ENCODE measurements around the gene MKNK2. TPM values are rescaled to one million over a fixed set of nuclear protein-coding genes. Genes with fewer than 3 reads are reported as not detected.
A peak's percentile ranks its signal among the peaks of the same experiment; 100 is the strongest.

MKNK2 gene
- polyA plus RNA-seq, 1 of the 3 experiments (the other 2 are of a cell fraction), result 65.4 TPM

GRCh38 chr19:2015608-2015950 lies 35.5 kb downstream of the MKNK2 start, which contains the start of gene BTBD2:
Gene BTBD2, minus strand, starts transcription at chr19:2015714. Its CDS starts 11 bp downstream, at chr19:2015703.
- no peaks in the 10 kb centered on the region for H3K9me3 ChIP-seq
- peak within 1 kb of the TSS; percentile 60 to 64 for H3K4me3 ChIP-seq (ENCODE audit: low read depth in 2 of 2, low read length in 1 of 2)
- peak within 1 kb of the TSS; percentile 94 for H3K4me2 ChIP-seq
- H3K9me2 ChIP-seq, result no peaks in the 10 kb centered on the region
- peak within 1 kb of the TSS; percentile 88; the same call in 1 of the 2 replicates for H2AFZ ChIP-seq (ENCODE audit: low read depth)
- H3K27me3 ChIP-seq (ENCODE audit: insufficient read depth), result no peaks in the 10 kb centered on the region
- peak; percentile 92 for DNase-seq
- under 1% methylated on average over 20 of the region's 20 CpGs for WGBS (ENCODE audit: low lambda C conversion rate)
- H3K36me3 ChIP-seq (replicated peaks in 1 of 2; ENCODE audit: control insufficient read depth in 1 of 2, insufficient read depth in 2 of 2, low read length in 1 of 2), result no peaks in the 10 kb centered on the region
- peak within 1 kb of the TSS; percentile 48 to 89; a peak in 3 of 4 replicates for H3K27ac ChIP-seq (ENCODE audit: low read depth in 2 of 2, low read length in 1 of 2)
- ChIA-PET POLR2A (interaction anchor here (1.7 kb wide), 1 partner anchor 36 kb away, joined by 5 read pairs; no protein-coding TSS in a partner anchor), CTCF (interaction anchor here (2.0 kb wide), 1 partner anchor 85 kb away, joined by 10 read pairs; no protein-coding TSS in a partner anchor)
- peak within 1 kb of the TSS; percentile 61 for H3K9ac ChIP-seq
- peaks cover 7% of the 10 kb centered on the region for H4K20me1 ChIP-seq (ENCODE audit: insufficient read depth)
- peaks cover 4 to 18% of the 10 kb centered on the region in 2 experiments; a peak in 2 of 4 replicates for H3K4me1 ChIP-seq (ENCODE audit: control insufficient read depth in 1 of 2, insufficient read depth in 2 of 2, low read depth in 1 of 2, low read length in 1 of 2)
- TF ChIP-seq EP300 (IDR thresholded peaks at IDR 0.05; ENCODE audit: borderline replicate concordance in 1 of 2, low read depth in 1 of 2, low read length in 1 of 2), result no peak
- TF ChIP-seq POLR2AphosphoS5 (IDR thresholded peaks at IDR 0.05; ENCODE audit: low read depth, low read length), result 0 out of 2 replicates have a peak, but pooled peaks have one; percentile 23
- peak; percentile 86 for TF ChIP-seq YY1 (IDR thresholded peaks at IDR 0.05; ENCODE audit: low read depth)
- peak; percentile 73 for TF ChIP-seq TAF1 (IDR thresholded peaks at IDR 0.05; ENCODE audit: borderline replicate concordance, low read depth, low read length)
- 0 out of 2 replicates have a peak, but pooled peaks have one; percentile 19 for TF ChIP-seq MAX (IDR thresholded peaks at IDR 0.05; ENCODE audit: low read depth)
- no peak for TF ChIP-seq EZH2phosphoT487 (IDR thresholded peaks at IDR 0.05; ENCODE audit: borderline replicate concordance, low read depth)
- peaks cover 9% of the 10 kb centered on the region for H3F3A ChIP-seq (replicated peaks; ENCODE audit: insufficient read depth)
- H3K79me2 ChIP-seq (ENCODE audit: insufficient read depth), result peaks cover 57% of the 10 kb centered on the region

DNA sequence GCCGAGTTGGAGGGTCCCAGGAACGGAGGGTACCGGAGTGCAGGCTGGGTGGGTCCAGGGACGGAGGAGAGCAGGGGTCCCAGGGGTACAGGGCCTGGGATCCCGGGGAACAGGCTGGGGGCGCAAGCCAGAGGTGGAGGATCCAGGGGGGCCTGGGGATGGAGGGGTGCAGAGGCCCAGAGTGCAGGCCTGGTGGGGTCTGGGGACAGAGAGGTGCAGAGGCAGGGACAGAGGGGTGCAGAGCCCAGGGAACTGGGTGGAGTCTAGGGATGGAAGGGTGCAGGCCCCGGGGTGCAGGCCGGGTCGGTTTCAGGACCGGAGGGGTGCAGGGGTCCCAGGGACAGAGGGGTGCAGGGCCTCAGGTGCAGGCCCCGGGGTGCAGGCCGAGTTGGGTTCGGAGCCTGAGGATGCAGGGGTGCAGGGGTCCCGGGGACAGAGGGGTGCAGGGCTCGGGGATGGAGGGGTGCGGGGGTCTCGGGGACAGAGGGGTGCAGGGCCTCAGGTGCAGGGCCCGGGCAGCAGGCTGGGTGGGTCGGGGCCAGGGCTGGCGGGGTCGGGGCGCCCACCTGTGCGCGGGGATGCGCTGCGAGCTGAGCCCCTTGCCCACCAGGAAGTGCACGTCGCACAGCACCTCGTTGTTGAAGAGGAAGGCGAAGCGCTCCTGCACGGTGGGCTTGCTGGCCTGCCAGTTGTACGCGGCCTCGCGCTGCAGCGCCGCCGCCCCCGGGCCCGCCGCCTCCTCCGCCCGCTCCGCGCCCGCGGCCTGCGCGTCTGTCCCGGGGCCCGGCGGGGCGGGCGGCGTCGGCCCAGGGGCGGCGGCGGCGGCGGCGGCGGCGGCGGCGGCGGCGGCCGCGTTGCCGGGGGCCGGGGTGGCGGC lies 36.1 kb downstream of the MKNK2 start:
- H3K4me2 ChIP-seq, result peak overlapping the region; percentile 94
- H4K20me1 ChIP-seq (ENCODE audit: insufficient read depth), result peaks cover 14% of the 10 kb centered on the region
- POLR2A ChIA-PET, result interaction anchor here (1.7 kb wide), 1 partner anchor 37 kb away, joined by 5 read pairs; no protein-coding TSS in a partner anchor
- H3K4me1 ChIP-seq (ENCODE audit: control insufficient read depth in 1 of 2, insufficient read depth in 2 of 2, low read depth in 1 of 2, low read length in 1 of 2), result peaks cover 4 to 18% of the 10 kb centered on the region in 2 experiments; a peak in 2 of 4 replicates
- no peaks in the 10 kb centered on the region for H3K36me3 ChIP-seq (replicated peaks in 1 of 2; ENCODE audit: control insufficient read depth in 1 of 2, insufficient read depth in 2 of 2, low read length in 1 of 2)
- CTCF ChIA-PET, result no interaction called here
- WGBS (ENCODE audit: low lambda C conversion rate), result 38% methylated on average over 13 of the region's 74 CpGs
- no peaks in the 10 kb centered on the region for H3K9me3 ChIP-seq
- peak overlapping the region in 1 of 2 experiments; percentile 71; a peak in 1 of 4 replicates for H3K27ac ChIP-seq (ENCODE audit: low read depth in 2 of 2, low read length in 1 of 2)
- peaks cover 63% of the 10 kb centered on the region for H3K79me2 ChIP-seq (ENCODE audit: insufficient read depth)
- peak overlapping the region; percentile 60 to 64 for H3K4me3 ChIP-seq (ENCODE audit: low read depth in 2 of 2, low read length in 1 of 2)
- H3F3A ChIP-seq (replicated peaks; ENCODE audit: insufficient read depth), result peaks cover 9% of the 10 kb centered on the region
- peak overlapping the region; percentile 61 for H3K9ac ChIP-seq
- H2AFZ ChIP-seq (ENCODE audit: low read depth), result no peak overlapping the region
- no peaks in the 10 kb centered on the region for H3K27me3 ChIP-seq (ENCODE audit: insufficient read depth)
- no peaks in the 10 kb centered on the region for H3K9me2 ChIP-seq
- DNase-seq, result peak; percentile 59
- TF ChIP-seq POLR2AphosphoS5 (IDR thresholded peaks at IDR 0.05; ENCODE audit: low read depth, low read length) (no peak), FOXM1 (IDR thresholded peaks at IDR 0.05; ENCODE audit: low read depth) (no peak), IRF3 (IDR thresholded peaks at IDR 0.05; ENCODE audit: low read depth, low read length) (no peak), MAX (IDR thresholded peaks at IDR 0.05; ENCODE audit: low read depth) (no peak)
